Placental pericyte (primary cell): ENCODE data around the gene WDR47. TPM values are rescaled to one million over a fixed set of nuclear protein-coding genes. Genes with fewer than 3 reads are reported as not detected.

Experiments
- small RNA-seq: library from RNA; depleted of rRNA; stranded (forward); fragments of <200 nt; gene quantifications from one replicate; pipeline ENCODE3, GENCODE V24; 2012; ENCODE audit warnings: low replicate concordance
- total RNA-seq: library from RNA; depleted of rRNA; stranded (reverse); fragments of >200 nt; gene quantifications from 2 replicates; pipeline ENCODE4 v1.2.3, GENCODE V29; 2012

WDR47 gene
- 13.8 and 23.6 TPM in 2 replicates for total RNA-seq

DNA sequence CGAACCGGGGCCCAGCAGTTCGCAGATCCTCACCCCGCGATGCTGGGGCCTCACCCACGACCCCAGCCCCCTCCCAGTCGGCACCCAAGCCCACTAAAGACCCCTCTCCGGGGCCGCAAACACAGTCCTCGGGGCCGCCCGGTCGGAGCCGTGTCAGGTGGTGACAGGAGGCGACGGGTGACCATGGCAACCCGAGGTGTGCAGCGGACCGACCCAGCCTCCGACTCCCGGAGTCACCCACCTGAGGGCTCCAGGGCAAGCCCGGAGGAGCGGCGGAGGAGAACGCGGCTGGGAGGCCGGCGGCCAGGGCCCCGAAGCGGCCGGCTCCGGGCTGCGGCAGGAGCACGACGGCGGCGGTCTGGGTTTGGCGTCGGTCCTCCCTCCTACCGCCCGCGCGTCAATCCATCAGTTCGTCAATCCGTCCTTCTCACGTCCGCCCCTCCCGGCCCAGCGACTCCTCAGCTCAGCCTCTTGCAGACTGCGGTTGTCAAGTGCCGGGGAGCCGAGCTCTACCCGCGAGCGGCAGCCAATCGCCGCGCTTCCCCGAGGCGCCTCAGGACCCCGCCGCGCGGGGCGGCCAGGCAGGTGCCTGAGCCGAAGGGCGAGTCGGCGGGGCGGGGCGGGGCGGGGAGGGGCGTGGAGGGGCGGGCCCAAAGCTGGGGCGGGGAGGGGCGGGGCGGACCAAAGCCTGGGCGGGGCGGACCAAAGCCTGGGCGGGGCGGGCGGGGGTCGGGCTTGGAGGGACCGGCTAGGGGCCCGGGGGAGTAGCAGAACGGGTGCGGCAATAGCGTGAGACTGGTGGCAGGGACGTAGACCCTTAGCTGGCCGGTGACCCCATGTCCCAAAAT lies at the start of gene WDR47:
TSS of gene WDR47 (minus strand) at position 482 of the 848 bp plus-strand sequence. CDS start 18,590 bp downstream, outside the sequence.

DNA sequence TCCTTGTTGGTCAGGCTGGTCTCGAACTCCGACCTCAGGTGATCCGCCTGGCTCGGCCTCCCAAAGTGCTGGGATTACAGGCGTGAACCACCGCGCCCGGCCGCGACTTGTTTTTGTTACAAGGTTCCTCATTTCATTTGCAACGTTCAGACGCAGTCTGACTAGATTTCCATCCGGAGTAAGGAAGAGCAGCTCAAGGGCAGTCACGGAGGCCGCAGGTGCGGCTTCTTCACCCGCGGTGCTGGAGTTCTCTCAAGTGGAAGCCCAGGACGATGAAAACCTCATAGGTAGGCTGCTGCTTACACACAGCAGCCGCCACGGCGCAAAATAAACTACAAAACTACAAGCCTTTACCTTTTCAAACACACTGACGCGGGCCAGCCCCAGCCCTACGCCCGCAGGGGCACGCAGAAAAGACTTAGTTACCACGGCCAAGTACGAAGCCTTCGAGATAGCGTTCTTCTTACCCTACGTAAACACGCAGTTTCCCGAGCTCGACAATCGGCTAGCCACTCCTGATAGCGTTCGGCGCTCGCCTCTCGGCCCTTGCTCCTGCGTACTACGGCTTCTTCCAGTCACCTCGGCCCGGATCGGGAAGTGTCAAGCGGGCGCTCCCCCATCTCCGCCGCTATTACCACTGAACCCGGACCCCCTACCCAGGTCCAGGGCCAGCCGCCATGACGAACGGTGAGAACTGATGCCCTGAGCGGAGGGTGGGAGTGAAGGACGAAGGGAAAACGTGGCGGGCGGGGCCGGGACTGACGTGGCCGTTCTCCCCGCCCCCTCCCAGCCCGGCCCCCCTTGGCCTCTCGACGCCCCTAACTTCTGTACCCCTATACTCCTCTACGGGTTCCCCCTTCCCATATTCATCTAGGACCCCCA lies 48.5 kb upstream of the WDR47 start, which contains the start of gene TMEM167B:
TSS of gene TMEM167B (plus strand) at position 569 of the 882 bp plus-strand sequence. CDS start at position 678, 109 bp downstream.

DNA sequence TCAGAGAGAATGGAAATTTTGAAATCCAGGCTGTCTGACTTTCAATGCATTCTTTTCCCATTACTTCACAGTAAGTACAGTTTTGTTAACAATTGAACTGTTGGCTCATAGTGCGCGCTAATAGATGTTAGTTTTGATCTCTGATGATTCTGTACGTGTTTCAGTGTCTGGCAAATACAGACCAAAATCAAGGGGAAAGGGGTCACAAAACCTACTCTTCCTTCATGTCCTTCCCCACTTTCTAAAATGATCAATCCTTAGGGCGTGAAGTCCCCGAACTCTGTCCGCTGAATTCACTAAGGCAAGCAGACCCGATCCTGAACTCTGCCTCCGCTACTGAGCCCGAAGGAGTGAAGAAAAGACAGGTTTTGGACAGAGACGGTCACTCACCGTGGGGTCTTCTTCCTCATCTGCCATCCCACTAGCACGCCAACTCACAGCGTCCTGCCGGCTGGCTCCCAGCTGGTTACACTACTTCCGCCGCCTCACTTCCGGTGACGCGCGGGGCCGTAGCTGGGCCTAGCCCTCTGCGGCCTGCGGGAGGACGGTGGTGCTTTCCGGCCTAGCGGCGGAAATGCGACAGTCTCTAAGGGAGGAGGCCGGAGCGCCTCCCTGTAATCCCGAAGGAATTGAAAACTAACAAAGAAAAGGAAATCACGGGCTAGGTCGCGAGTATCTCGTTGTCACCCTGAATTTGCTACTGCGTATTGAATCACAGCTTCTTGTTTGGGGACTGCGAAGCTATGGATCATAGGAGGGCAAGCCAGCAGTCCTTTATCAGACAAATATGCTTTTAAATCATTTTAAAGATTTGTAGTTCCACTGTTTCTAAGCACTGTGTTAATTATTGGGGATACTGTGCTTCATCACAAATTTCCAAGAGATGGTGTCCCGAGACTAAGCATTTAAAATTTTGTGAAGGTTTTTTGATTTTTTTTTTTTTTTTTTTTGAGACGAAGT lies 33.9 kb upstream of the WDR47 start, which contains the start of gene TAF13:
TSS of gene TAF13 (minus strand) at position 473 of the 960 bp plus-strand sequence. CDS start at position 417, 56 bp downstream.

DNA sequence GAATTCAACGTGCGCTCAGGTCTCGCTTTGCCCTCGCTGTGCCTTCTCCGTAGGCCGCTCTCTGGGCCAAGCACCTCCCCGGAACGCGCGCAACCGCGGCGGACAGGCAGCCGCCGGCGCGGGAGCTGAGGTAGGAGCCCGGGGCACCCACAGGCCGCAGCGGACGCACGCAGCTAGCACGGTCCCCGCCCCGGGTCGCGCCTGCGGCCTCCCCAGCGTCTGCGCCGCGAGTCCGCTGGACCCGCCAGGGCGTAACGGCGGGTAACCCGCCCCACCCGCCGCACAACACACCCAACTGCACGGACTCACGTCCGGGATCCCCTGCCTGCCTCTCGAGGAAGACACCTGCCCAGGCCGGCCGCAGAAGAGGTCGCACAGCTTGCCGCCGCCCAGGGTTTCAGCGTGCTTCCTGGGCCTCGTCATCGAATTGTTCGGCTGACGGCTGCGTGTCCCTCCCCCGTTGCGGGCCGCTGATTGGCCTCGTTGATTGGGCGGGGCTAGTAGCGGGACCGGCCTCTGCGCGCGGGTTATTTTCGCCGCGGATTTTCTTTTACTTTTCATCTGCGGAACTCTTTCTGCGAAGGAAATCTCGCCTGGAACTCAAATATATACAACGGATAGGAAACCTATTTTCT lies 78.7 kb downstream of the WDR47 start, which contains the start of gene CLCC1:
TSS of gene CLCC1 (minus strand) at position 433 of the 635 bp plus-strand sequence. CDS start 13,047 bp downstream, outside the sequence.

Small RNAs within 50 kb of the gene (small RNA-seq; reads per million reads assigned to genes)
- gene BX679664.1: not detected
- gene BX679664.2: not detected

Other genes starting within 250 kb of the WDR47 start
- gene AKNAD1, start 185.0 kb downstream of the WDR47 start, total RNA-seq: not detected in 2 replicates
- gene GPSM2, start 165.1 kb downstream of the WDR47 start, total RNA-seq: 6.8 and 38.8 TPM in 2 replicates
- 42.8 and 51.9 TPM in 2 replicates for gene CLCC1, start 78.6 kb downstream of the WDR47 start, total RNA-seq
- gene TAF13, start 33.9 kb upstream of the WDR47 start, total RNA-seq: 102 and 219 TPM in 2 replicates
- gene TMEM167B, start 48.7 kb upstream of the WDR47 start, total RNA-seq: 22.1 and 24.5 TPM in 2 replicates
- 0.22 and 0.43 TPM in 2 replicates for gene ELAPOR1, start 72.0 kb upstream of the WDR47 start, total RNA-seq
- 232 and 490 TPM in 2 replicates for gene SARS1, start 171.8 kb upstream of the WDR47 start, total RNA-seq
- 1.3 and 1.8 TPM in 2 replicates for gene CELSR2, start 207.4 kb upstream of the WDR47 start, total RNA-seq
- 2.4 and 31.5 TPM in 2 replicates for gene PSRC1, start 241.0 kb upstream of the WDR47 start, total RNA-seq